ENCODE measurements around the gene MPP3.

DNA sequence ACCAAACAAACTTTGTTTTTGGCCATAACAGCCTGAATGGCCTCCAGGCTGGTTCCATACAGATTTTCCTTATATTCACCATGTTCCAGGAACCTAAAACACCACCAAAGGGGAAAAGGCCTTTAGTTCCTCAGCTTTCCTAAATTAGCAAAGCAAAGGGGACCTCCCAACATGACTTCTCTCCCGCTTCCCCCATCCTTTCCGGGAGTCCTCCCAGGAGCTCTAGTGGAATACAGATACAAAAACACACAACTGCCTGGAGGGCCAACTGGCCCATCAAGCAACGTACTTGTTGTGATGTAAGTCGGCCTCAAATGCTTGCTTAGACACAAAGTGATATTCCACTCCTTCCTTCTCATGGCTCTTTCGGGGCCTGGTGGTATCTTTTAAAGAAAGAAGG lies 22.1 kb downstream of the MPP3 start:
- TF ChIP-seq EZH2 (IDR thresholded peaks at IDR 0.05; ENCODE audit: borderline replicate concordance, low read depth, low read length, severe bottlenecking) (no peak), CTCF (IDR thresholded peaks at IDR 0.05; ENCODE audit: borderline replicate concordance, extremely low read depth, low read length, poor library complexity, severe bottlenecking) (no peak)
